Renal cortical epithelial cell (primary cell): ENCODE data around the gene TTC28. TPM values are rescaled to one million over a fixed set of nuclear protein-coding genes. Genes with fewer than 3 reads are reported as not detected.

ENCODE experiments used
- DNase-seq: peaks from one replicate; pipeline ENCODE4 v3.0.0-alpha.2; 2011; ENCODE audit warnings: low read depth
- total RNA-seq: library from RNA; depleted of rRNA; stranded (reverse); fragments of >200 nt; gene quantifications from 2 replicates; pipeline ENCODE4 v1.2.3, GENCODE V29; 2014

Gene TTC28
- total RNA-seq, 1 donor from 2014 or later, result 28.3 TPM

DNA sequence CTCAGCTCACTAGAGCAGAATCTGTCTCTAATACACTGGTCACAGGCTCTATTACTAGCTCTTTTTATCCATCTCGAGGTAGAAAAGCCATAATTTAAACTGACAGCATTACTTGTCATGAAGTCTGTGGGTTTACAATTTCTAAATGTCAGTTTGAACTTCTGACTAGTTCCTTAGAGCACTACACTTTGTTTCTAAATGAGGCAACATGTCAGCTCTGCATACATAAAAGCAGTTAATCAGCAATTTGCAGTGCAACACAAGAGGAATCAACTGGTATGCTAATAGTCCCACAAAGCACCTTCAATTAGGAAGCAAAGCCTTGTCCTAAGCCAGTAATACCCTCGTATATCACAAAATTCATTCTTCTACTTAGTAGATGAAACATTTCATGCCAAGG is 321.3 kb downstream of the TTC28 start:
- peak; percentile 45 for DNase-seq

DNA sequence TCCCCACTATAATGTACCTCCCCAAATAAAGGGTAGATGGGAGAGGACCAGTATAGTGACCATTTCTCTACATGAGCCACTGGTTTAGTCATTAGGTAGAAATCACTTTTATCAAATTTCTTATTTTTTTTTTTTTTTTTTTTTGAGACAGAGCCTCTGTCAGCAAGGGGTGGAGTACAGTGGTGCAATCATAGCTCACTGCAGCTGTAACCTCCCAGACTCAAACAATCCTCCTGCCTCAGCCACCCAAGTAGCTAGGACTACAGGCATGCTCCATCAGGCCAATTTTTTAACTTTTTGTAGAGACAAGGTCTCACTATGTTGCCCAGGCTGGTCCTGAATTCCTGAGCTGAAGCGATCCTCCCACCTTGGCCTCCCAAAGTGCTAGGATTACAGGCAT is 322.4 kb downstream of the TTC28 start:
- DNase-seq, result no peak

- DNase-seq, result no peak
Measured at GRCh38 chr22:28351476-28351875, 328.2 kb downstream of the TTC28 start.

DNA sequence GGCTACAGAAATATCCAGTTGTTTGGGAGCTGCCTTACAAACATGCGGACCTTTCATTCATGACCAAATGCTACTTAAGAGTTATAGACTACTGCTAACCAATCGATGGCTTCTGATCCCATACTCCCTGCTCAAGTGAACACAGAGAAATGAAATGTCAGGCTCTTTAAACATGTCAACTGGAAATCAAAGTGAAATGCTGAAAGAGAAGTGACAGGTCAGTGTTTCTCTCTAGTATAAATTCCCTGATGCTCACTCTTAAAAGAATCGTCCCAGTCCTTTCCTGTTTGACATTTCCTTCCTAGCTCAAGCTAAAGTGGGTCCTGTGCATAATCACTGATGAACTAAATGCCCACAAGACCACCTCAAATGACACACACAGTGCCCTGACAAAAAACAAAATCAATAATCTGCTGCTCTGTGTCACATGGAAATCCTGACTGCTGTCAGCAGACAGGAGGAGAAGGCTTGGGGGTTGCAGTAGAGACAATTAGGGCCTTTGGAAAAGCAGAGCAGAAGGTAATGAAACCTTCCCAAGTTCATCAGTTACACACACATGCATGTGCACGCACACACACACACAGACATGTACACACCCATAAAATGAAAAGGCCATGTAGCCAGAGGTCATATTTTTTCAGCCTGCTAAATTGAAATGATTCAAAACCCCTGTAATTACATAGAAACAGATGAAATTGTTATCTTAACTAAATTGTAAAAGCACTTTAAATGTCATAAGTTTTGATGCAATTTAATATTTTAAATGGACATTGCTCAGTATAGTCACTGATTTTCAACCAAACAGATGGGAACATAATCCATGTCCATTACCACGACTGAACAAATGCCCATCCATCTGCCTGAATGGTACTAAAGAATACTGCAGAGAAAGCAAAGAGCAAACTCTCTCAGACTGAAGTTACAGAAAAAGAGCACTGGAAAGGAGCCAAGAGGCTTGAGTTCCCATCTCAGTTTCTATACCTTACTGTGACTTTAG is 330.7 kb downstream of the TTC28 start:
- DNase-seq, result no peak

GRCh38 chr22:28346308-28346707 is 333.3 kb downstream of the TTC28 start:
- no peak for DNase-seq

DNA sequence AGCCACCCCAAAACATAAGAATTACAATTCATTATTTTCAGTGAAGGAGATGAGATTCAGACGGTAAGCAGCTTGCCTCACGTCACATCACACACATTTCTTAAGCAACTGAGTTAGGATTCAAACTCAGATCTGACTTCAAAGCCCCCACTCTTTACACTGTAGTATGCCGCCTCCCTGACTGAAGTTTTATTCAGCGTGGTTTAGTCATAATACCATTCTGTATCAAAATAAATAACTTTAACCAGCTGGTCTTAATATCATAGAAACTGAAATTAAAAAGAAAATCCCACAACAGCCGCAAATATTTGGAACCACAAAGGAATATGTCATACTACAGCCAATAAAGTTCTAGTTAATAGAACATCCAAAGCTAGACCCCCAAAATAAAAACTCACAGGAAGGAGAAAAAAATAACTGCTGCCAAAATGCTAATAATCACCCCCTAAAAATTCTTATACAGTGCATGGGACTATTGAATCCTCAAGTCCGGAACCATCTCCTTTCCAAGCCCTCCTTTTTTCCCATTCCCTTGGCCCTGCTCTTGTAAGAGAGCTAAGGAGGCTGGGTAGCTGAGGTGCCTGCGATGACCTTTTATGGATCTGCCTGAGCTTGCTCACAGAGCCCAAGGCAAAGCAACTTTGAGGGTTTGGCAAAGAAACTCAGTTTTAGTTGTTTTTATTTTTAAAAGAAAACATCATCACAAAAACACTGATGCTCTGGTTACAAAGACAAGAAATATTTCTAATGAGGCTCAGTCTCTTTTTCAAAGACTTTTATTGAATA is 334.5 kb downstream of the TTC28 start:
- no peak for DNase-seq

DNA sequence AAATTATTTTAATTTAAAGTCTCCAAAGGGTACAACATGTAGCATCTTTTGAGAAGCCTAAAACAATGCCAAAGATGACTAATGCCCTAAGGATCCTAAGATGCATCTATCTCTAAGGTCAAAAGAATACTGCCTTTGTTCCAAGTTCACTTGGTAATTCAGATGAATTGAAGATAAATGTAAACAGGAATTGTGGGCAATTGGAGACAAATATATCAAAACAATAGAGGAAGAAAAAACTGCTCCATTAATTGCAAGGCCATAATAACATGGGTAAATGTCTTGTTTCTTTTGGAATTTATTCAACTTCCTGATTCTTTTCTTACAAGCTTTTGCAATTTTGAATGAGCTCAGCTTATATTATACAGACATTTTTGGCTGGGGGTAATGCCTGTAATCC is 338.6 kb downstream of the TTC28 start:
- DNase-seq, result peak; percentile 31

GRCh38 chr22:28333088-28333487 is 346.6 kb downstream of the TTC28 start:
- no peak for DNase-seq

DNA sequence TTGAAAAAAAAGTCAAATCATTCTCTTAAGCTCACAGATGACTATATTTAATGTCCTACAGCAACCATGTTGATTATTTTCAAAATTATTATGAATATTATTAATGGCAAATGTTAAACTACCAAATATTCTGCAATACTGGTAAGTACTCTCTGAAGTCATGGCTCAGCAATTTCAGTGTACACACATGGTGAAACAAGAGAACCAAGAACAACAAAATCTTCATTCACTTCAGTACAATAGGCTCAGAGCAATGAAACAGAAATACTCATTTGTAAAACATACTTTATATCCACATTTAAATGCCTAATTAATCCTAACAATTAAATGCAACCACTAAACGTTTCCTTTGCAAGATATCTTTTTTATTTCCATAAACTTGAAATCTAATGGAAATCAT is 347.2 kb downstream of the TTC28 start:
- peak; percentile 36 for DNase-seq

DNA sequence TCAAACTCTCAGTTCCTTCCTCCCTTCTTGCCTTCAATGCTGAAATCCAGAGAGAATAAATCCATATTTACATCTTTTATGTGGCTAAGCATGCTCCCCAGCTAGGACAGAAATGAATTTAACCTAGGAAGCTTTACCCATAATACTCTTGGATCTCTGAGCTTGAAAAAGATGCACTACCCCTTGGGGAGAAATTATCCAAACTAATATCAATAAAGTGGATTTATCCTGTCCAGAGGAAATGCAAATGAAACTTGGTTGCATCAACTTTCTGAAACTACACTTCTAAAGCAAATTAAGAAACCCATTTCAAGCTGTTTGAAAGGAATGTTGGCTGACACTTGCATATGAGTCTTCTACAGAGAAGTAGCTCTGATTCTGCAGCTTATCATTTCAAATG is 347.9 kb downstream of the TTC28 start:
- no peak for DNase-seq

- DNase-seq, result no peak
Measured at GRCh38 chr22:28329186-28330073, 350.2 kb downstream of the TTC28 start.

DNA sequence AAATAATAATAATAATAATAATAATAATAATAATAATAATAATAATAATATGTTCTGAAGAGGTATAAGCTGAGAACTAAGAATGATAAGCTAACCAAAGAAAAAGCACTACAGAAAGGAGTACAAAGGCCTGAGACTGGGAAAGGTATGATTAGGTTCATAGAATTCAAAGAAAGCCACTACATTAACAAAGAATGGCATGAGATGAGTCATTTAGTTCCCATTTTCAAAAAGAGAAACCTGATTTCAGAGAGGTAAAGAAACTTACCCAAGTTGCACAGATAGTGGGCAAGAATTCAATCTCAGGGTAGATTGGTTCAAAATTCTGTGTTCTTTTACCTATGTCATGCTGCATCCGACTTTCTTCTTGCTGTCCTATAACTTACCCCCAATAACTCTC is 350.9 kb downstream of the TTC28 start:
- DNase-seq, result peak; percentile 52

GRCh38 chr22:28316014-28316413 is 363.6 kb downstream of the TTC28 start:
- no peak for DNase-seq

- no peak for DNase-seq
Measured at GRCh38 chr22:28314959-28315358, 364.7 kb downstream of the TTC28 start.

DNA sequence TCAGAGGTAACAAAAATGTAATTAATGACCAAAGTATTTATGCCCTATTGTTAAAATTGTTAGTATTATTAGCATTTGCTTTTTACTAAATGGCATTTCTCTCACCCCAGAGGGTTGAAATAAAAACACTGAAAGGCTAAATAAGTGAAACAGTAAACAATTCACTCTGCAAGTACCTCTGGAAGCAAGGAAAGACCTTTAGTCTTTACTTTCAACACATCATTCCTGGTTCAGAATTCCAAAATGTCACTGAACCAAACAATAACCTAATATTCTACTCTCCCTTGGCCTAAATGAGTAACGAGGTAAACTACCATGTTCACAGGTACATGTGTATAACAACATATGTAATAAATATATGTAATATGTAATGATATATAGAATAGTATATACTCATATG is 369.3 kb downstream of the TTC28 start:
- DNase-seq, result no peak

DNA sequence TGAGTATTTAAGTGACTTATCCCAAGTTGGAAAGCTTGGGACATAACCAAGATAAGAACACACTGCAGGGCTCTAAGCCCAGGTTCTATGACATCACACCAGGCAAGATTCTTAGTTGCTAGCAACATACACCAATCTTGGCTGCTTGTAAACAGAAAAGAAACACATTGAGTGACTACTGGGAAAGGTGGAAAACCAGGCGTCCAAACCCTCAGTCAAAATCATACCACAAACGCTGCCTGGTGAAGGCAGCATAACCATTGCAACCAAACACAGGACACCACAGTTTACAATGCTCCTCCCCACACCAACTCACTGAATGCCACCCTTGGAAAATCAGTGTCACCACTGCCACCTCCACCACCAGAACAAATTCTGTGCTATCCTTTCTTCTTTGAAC is 379.9 kb downstream of the TTC28 start:
- no peak for DNase-seq

DNA sequence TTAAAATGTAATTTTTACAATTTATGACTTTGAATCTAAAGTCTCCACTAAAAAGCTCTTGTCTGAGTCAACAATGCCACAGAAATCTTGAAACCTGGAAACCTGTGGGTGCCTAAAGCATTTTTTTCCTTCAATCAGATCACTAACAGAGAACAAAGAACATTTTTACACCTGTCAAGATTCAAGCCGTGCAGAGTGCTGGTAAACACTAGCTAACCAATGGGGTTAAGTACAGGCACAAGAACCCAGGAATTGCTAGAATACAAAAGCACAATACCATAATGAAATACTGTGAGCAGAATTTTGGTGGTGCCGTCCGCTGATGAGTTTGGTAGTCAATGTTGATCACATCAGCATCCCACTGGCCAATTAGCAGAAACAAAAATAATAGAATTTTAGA is 380.3 kb downstream of the TTC28 start:
- DNase-seq, result no peak

DNA sequence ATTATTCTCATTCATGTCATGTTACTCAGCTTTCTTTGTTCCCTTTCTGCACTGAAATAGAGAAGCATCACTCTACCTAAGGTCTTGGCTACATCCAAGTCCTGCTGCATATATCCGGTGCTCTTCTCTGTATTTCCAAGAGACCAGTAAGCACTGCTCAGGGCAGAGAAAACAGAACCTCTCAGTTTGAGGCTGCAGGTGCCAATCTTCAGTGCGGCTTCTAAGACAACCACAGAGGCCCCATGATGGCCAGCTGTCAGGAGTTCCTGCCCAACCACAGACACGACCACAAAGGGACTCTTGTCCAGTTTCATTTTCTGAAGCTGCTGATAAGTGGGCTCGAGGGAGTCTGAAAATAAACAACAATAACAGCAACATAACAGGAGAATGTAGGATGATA is 382.1 kb downstream of the TTC28 start:
- DNase-seq, result no peak

DNA sequence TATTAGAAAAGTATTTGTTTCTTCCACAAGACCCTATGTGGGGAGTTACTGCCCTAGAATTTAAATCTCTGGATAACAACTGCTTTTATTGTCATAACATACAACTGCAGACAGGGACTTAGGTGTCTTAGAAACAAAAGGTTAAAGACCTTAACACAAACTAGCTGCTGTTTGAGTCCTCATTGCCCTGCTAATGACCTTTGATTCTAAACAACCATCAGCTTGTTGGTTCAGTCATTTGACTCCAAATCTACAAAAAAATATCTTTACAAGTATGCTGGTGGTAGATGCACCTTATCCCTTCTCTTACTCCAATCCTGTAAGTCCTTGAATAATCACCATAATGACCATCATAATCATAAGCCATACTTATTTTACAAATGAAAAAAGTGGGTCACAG is 383.2 kb downstream of the TTC28 start:
- DNase-seq, result no peak

- no peak for DNase-seq
Measured at GRCh38 chr22:28283068-28283654, 396.5 kb downstream of the TTC28 start.

DNA sequence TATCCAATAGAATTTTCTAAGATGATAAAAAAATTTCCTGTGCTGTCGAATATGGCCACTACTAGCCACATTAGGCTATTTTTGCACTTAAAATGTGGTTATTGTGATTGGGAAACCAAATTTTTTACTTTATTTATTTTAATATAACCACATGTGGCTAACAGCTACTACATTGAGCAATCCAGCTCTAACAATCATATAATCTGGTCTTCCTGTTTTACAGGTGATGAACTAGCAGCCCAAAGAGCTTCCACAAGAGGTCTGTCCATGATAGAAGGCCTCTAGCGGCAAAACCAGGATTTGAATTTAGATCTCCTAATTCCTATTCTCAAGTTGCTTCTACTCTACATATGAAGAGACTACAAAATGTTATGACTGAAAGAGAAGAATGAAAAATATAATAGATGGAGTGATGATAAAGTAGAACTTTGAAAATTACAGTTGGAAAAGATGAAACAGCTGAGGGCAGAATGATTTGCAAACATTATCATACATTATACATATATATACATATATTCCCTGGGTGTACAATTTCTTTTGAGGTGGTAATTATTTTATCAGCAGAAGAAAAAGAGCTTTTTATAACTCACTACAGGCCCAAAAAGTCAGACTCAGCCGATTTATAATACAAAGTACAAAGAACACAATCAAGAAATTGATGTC is 397.1 kb downstream of the TTC28 start:
- DNase-seq, result peak; percentile 7
